PC-3 (cell line): ENCODE data around the gene VPS8. TPM values are rescaled to one million over a fixed set of nuclear protein-coding genes. Genes with fewer than 3 reads are reported as not detected.

Source experiments
- ATAC-seq: fragments of 200-7000 bp; cut with Tn5 transposase; 2 replicates; pipeline ENCODE4 v1.9.1; 2020; ENCODE audit warnings: mild to moderate bottlenecking, moderate library complexity
- BruUV-seq: library from RNA; stranded (reverse); fragments of 400-500 nt; replicated peaks from 2 replicates; lab custom pipeline; 2021; lab: Mats Ljungman, UMichigan
- CTCF ChIA-PET: fragments of 300-600 bp; sonication (Branson Sonifier 250); formaldehyde crosslinking; loops from one replicate; lab custom pipeline; 2022; ENCODE audit warnings: antibody characterized with exemption; lab: Charles Lee
- POLR2A ChIA-PET: fragments of 300-600 bp; sonication (Branson Sonifier 250); formaldehyde crosslinking; loops from one replicate; lab custom pipeline; 2022; ENCODE audit warnings: antibody characterized with exemption; ENCODE audit not compliant: unreplicated experiment; lab: Charles Lee
- DNase-seq: peaks from one replicate; pipeline ENCODE4 v3.0.0-alpha.2; 2015
- H2AFZ ChIP-seq: fragments of 300-600 bp; sonication (generic); 2 replicates; pipeline ENCODE4 v1.6.0; 2016; ENCODE audit warnings: antibody characterized with exemption, low read length
- H3F3A ChIP-seq: fragments of 300-600 bp; sonication (generic); one replicate; pipeline ENCODE4 v1.6.0; 2017; ENCODE audit warnings: antibody characterized with exemption, low read length, control low read depth, mild to moderate bottlenecking; ENCODE audit not compliant: unreplicated experiment
- H3K27ac ChIP-seq: fragments of 300-600 bp; sonication (generic); 2 replicates; pipeline ENCODE4 v1.5.1; 2016; ENCODE audit warnings: mild to moderate bottlenecking, low read length
- H3K27me3 ChIP-seq: fragments of 300-600 bp; sonication (generic); 2 replicates; pipeline ENCODE4 v1.6.1; 2016; ENCODE audit warnings: low read length, mixed read lengths
- H3K36me3 ChIP-seq: fragments of 300-600 bp; sonication (generic); 2 replicates; pipeline ENCODE4 v1.6.1; 2016; ENCODE audit warnings: low read depth, mixed run types, low read length, mixed read lengths
- H3K4me1 ChIP-seq: fragments of 300-600 bp; sonication (generic); 2 replicates; pipeline ENCODE4 v1.5.1; 2016; ENCODE audit warnings: low read length; ENCODE audit not compliant: insufficient read depth
- H3K4me2 ChIP-seq: fragments of 300-600 bp; sonication (generic); 2 replicates; pipeline ENCODE4 v1.6.0; 2016; ENCODE audit warnings: low read length
- H3K4me3 ChIP-seq: fragments of 300-600 bp; sonication (generic); 2 replicates; pipeline ENCODE4 v1.5.1; 2016; ENCODE audit warnings: mild to moderate bottlenecking, low read length, mixed read lengths
- H3K79me2 ChIP-seq: fragments of 300-600 bp; sonication (generic); 2 replicates; pipeline ENCODE4 v1.6.1; 2017; ENCODE audit warnings: low read length, mixed read lengths
- H3K9ac ChIP-seq: fragments of 300-600 bp; sonication (generic); 2 replicates; pipeline ENCODE4 v1.6.0; 2016; ENCODE audit warnings: mild to moderate bottlenecking, low read length
- H3K9me2 ChIP-seq: fragments of 300-600 bp; sonication (generic); replicated peaks from 2 replicates; pipeline ENCODE4 v1.6.1; 2016; ENCODE audit warnings: mixed run types, low read length, mixed read lengths
- H3K9me3 ChIP-seq: fragments of 300-600 bp; sonication (generic); 2 replicates; pipeline ENCODE4 v1.6.1; 2016; ENCODE audit warnings: low read length, mixed read lengths
- H4K20me1 ChIP-seq: fragments of 300-600 bp; sonication (generic); 2 replicates; pipeline ENCODE4 v1.6.1; 2016; ENCODE audit warnings: low read length, mixed read lengths
- EZH2 ChIP-seq: fragments of 300-600 bp; sonication (generic); IDR thresholded peaks from one replicate; pipeline ENCODE4 v1.6.1; 2017; ENCODE audit warnings: antibody characterized with exemption, mild to moderate bottlenecking, low read length; ENCODE audit not compliant: unreplicated experiment
- EZH2phosphoT487 ChIP-seq: fragments of 300-600 bp; sonication (generic); IDR thresholded peaks from 2 replicates; pipeline ENCODE4 v1.6.1; 2018; ENCODE audit warnings: mild to moderate bottlenecking, antibody characterized with exemption, low read length, borderline replicate concordance
- intact Hi-C: fragments of 100-400 bp; cut with micrococcal nuclease; formaldehyde crosslinking; loops from 2 replicates; pipeline ENCODE4 v1.9.0; 2023
- total RNA-seq: library from RNA; depleted of rRNA; stranded (reverse); fragments of >200 nt; gene quantifications from 2 replicates; pipeline ENCODE4 v1.2.3, GENCODE V29; 2014
- TF ChIP-seq, protein P1 (sequence below): fragments of 300-600 bp; sonication (generic); conservative IDR thresholded peaks from 2 replicates; pipeline ENCODE4 v1.5.1; 2017; ENCODE audit warnings: antibody characterized with exemption, low read depth, mild to moderate bottlenecking, low read length

Gene VPS8
- total RNA-seq, 1 experiment from 2014 or later: 38.0 TPM

DNA sequence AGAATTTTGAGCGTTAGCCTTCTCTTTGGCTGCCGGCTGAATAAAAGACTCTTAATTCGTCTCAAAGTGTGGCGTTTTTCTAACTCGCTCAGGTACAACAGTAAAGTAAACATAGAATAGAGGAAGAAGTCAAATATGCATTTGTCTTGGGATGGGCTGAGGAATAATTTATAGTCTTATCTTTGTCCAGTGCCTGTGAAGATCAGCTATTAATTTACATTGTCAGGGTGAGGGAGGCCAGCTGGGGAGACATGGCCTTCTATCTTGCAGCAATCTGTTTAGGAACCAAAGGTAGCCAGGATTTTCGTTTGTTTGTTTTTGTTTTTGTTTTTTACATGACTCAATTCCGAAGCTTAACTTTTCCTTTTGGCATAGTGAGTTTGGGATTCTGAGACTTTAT lies 100.2 kb downstream of the VPS8 start:
- ChIA-PET CTCF (no interaction called here), POLR2A (no interaction called here)
- intact Hi-C loops: no loop called here
- Histone ChIP-seq H3K36me3 (no peaks in the 10 kb centered on the region), H3F3A (no peaks in the 10 kb centered on the region), H3K4me3 (no peak overlapping the region), H3K9me3 (no peaks in the 10 kb centered on the region), H2AFZ (no peak overlapping the region), H3K27ac (no peak overlapping the region), H3K4me2 (no peak overlapping the region), H3K27me3 (no peaks in the 10 kb centered on the region), H3K4me1 (peaks cover 10% of the 10 kb centered on the region), H3K9me2 (no peaks in the 10 kb centered on the region), H4K20me1 (no peaks in the 10 kb centered on the region), H3K79me2 (no peaks in the 10 kb centered on the region), H3K9ac (no peak overlapping the region)
- TF ChIP-seq EZH2: no peak
- no peak for TF ChIP-seq EZH2phosphoT487
- TF ChIP-seq, protein P1, sequence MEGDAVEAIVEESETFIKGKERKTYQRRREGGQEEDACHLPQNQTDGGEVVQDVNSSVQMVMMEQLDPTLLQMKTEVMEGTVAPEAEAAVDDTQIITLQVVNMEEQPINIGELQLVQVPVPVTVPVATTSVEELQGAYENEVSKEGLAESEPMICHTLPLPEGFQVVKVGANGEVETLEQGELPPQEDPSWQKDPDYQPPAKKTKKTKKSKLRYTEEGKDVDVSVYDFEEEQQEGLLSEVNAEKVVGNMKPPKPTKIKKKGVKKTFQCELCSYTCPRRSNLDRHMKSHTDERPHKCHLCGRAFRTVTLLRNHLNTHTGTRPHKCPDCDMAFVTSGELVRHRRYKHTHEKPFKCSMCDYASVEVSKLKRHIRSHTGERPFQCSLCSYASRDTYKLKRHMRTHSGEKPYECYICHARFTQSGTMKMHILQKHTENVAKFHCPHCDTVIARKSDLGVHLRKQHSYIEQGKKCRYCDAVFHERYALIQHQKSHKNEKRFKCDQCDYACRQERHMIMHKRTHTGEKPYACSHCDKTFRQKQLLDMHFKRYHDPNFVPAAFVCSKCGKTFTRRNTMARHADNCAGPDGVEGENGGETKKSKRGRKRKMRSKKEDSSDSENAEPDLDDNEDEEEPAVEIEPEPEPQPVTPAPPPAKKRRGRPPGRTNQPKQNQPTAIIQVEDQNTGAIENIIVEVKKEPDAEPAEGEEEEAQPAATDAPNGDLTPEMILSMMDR: no peak
- ATAC-seq (no peak), DNase-seq (no peak)
- BruUV-seq: no TSS peak

GRCh38 chr3:184914628-184915027 lies 102.7 kb downstream of the VPS8 start:
- CTCF ChIA-PET: no interaction called here
- Histone ChIP-seq H3K27me3 (no peaks in the 10 kb centered on the region), H3K9me2 (no peaks in the 10 kb centered on the region), H2AFZ (no peak overlapping the region), H3F3A (no peaks in the 10 kb centered on the region), H3K9ac (no peak overlapping the region), H3K36me3 (no peaks in the 10 kb centered on the region), H3K79me2 (no peaks in the 10 kb centered on the region), H3K9me3 (no peaks in the 10 kb centered on the region), H3K4me2 (no peak overlapping the region), H3K27ac (no peak overlapping the region), H3K4me3 (no peak overlapping the region), H3K4me1 (peaks cover 10% of the 10 kb centered on the region), H4K20me1 (no peaks in the 10 kb centered on the region)
- BruUV-seq: no TSS peak
- DNase-seq (no peak), ATAC-seq (no peak)
- intact Hi-C loops: no loop called here
- POLR2A ChIA-PET: no interaction called here
- TF ChIP-seq EZH2: no peak
- TF ChIP-seq, protein P1: no peak
- no peak for TF ChIP-seq EZH2phosphoT487

GRCh38 chr3:184918750-184919149 lies 106.8 kb downstream of the VPS8 start:
- BruUV-seq: no TSS peak
- intact Hi-C loops: no loop called here
- H3K79me2 ChIP-seq: no peaks in the 10 kb centered on the region
- no peaks in the 10 kb centered on the region for H3K9me3 ChIP-seq
- no peaks in the 10 kb centered on the region for H3K27me3 ChIP-seq
- no peaks in the 10 kb centered on the region for H3K9me2 ChIP-seq
- TF ChIP-seq EZH2 (no peak), EZH2phosphoT487 (no peak)
- TF ChIP-seq, protein P1: no peak
- H3K27ac ChIP-seq: no peak overlapping the region
- CTCF ChIA-PET: no interaction called here
- H3K4me3 ChIP-seq: no peak overlapping the region
- H3K4me2 ChIP-seq: no peak overlapping the region
- no peaks in the 10 kb centered on the region for H4K20me1 ChIP-seq
- no peaks in the 10 kb centered on the region for H3F3A ChIP-seq
- POLR2A ChIA-PET: no interaction called here
- DNase-seq (no peak), ATAC-seq (no peak)
- no peak overlapping the region for H2AFZ ChIP-seq
- no peak overlapping the region for H3K9ac ChIP-seq
- H3K36me3 ChIP-seq: peaks cover 2% of the 10 kb centered on the region; the same call in 1 of the 2 replicates
- H3K4me1 ChIP-seq: no peaks in the 10 kb centered on the region
